ENCODE measurements around the gene FAM237A.

- TF ChIP-seq CTCF (IDR thresholded peaks at IDR 0.05) = no peak
- no peak for TF ChIP-seq POLR2AphosphoS5 (IDR thresholded peaks at IDR 0.05)
- TF ChIP-seq POLR2A (IDR thresholded peaks at IDR 0.05) = no peak
Measured at GRCh38 chr2:206626108-206626507, 16.2 kb upstream of the FAM237A start.
